C4-2B (cell line): ENCODE data around the gene PIP5K1C.

Experiments used
- H3K27ac ChIP-seq: fragments of 450-650 bp; 2 replicates; pipeline ENCODE4 v1.5.1; 2017
- CTCF ChIP-seq: fragments of 450-650 bp; conservative IDR thresholded peaks from 2 replicates; pipeline ENCODE4 v1.5.1; 2017; ENCODE audit warnings: mild to moderate bottlenecking
- ZFX ChIP-seq: fragments of 450-650 bp; IDR thresholded peaks from 2 replicates; pipeline ENCODE4 v1.6.1; 2017

PIP5K1C gene

GRCh38 chr19:3627351-3627723 lies 72.9 kb downstream of the PIP5K1C start:
- no peak for TF ChIP-seq CTCF
- TF ChIP-seq ZFX = no peak
- peak overlapping the region; percentile 84 for H3K27ac ChIP-seq

GRCh38 chr19:3626473-3627350 lies 73.6 kb downstream of the PIP5K1C start, which contains the start of gene CACTIN:
TSS of gene CACTIN (minus strand) at chr19:3626790. CDS start at chr19:3626762, 28 bp downstream.
- TF ChIP-seq ZFX (peak; percentile 48; the same call in 1 of the 2 replicates), CTCF (no peak)
- peak within 1 kb of the TSS; percentile 84 for H3K27ac ChIP-seq

GRCh38 chr19:3625996-3626472 lies 74.2 kb downstream of the PIP5K1C start:
- peak overlapping the region; percentile 84 for H3K27ac ChIP-seq
- no peak for TF ChIP-seq CTCF

GRCh38 chr19:3623716-3624115 lies 76.6 kb downstream of the PIP5K1C start:
- H3K27ac ChIP-seq = no peak overlapping the region
- TF ChIP-seq ZFX = no peak
- TF ChIP-seq CTCF = no peak

GRCh38 chr19:3622224-3622623 lies 78.0 kb downstream of the PIP5K1C start:
- TF ChIP-seq CTCF (no peak), ZFX (no peak)
- no peak overlapping the region for H3K27ac ChIP-seq

- H3K27ac ChIP-seq = no peak overlapping the region
- no peak for TF ChIP-seq CTCF
- TF ChIP-seq ZFX = no peak
Observed at GRCh38 chr19:3621689-3622088, 78.6 kb downstream of the PIP5K1C start.

DNA sequence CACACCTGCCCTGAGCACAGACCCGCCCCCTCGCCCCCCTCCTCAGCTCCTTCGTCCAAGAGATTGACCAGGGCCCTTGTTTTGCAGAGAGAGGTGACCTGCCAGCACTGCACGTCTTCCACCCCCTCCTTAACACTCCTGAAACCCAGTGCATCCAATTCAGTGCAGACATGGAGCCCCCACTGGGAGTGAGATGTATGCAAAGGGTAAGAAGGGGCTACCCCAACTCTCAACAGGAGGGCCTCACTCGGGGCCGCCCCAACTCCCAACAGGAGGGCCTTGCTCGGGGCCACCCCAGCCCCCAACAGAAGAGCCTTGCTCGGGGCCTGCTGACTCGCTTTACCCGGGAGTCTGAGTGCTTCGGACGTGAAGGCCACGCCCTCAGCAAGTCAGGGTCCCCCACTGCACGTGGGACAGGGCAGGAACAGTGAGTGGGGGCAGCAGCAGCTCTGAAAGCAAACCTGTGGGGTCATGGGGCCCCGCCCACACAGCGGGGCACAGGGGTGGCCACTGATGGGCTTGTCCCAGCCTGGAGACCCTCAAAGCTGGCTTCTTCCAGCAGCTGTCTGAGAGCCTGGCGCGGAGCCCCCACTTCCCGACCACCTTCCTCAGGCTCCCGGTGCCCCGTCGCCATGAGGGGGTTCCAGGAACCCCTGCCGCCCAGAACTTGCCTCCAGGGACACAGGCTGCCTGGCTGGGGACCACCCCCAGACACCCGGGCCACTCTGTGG lies 79.3 kb downstream of the PIP5K1C start:
- no peak overlapping the region for H3K27ac ChIP-seq
- TF ChIP-seq CTCF (no peak), ZFX (no peak)
